Breast epithelium (tissue), 4 donors: ENCODE data around the gene ARHGEF1. TPM values are rescaled to one million over a fixed set of nuclear protein-coding genes. Genes with fewer than 3 reads are reported as not detected.

Experiments used
- DNase-seq, 2 donors: peaks; one replicate each; pipeline ENCODE4 v3.0.0-alpha.2; 2019; ENCODE audit warnings: low spot score in 2 of 2
- H3K27ac ChIP-seq, 2 donors: fragments of 200-600 bp; sonication (generic) in 1 of 2; one replicate each; pipeline ENCODE4 v1.5.1; 2016 to 2019; ENCODE audit warnings: mild to moderate bottlenecking in 1 of 2
- H3K27me3 ChIP-seq, 2 donors: fragments of 200-600 bp; sonication (generic) in 1 of 2; one replicate each; pipeline versions ENCODE4 v1.5.1 to v1.6.0; 2017 to 2019; ENCODE audit warnings: control low read depth in 1 of 2, mild to moderate bottlenecking in 1 of 2
- H3K36me3 ChIP-seq: fragments of 200-600 bp; one replicate; pipeline ENCODE4 v1.5.1; 2019
- H3K4me1 ChIP-seq, 2 donors: fragments of 200-600 bp; sonication (generic); one replicate each; pipeline ENCODE4 v1.5.1; 2016 to 2019; ENCODE audit warnings: control low read depth in 1 of 2
- H3K4me3 ChIP-seq, 3 donors: fragments of 200-600 bp; sonication (generic); 1 replicate in 2 of 3; 2 replicates in 1 of 3; pipeline ENCODE4 v1.5.1; 2016 to 2019; ENCODE audit warnings: mild to moderate bottlenecking in 3 of 3, moderate library complexity in 2 of 3
- H3K9me3 ChIP-seq, 2 donors: fragments of 200-600 bp; sonication (generic) in 1 of 2; one replicate each; pipeline ENCODE4 v1.5.1; 2016 to 2019; ENCODE audit warnings: control low read depth in 1 of 2
- POLR2A ChIP-seq: fragments of 450-650 bp; IDR thresholded peaks from one replicate; pipeline ENCODE4 v1.6.1; 2016; ENCODE audit warnings: antibody characterized with exemption, mild to moderate bottlenecking, moderate library complexity
- POLR2AphosphoS5 ChIP-seq, 3 donors: sonication (generic); formaldehyde crosslinking; IDR thresholded peaks; one replicate each; pipeline ENCODE4 v1.6.1; 2017; ENCODE audit warnings: antibody characterized with exemption in 3 of 3
- intact Hi-C: fragments of 100-400 bp; cut with DNase I; formaldehyde crosslinking; loops from one replicate; pipeline ENCODE4 v1.15.1; 2023; ENCODE audit warnings: low total_unique reads
- total RNA-seq, 3 donors: library from RNA; depleted of rRNA; stranded (reverse); fragments of >200 nt; gene quantifications; one replicate each; pipeline ENCODE4 v1.1.0, GENCODE V29; 2016
- TF ChIP-seq, protein P1 (sequence below), 3 donors: fragments of 450-650 bp; IDR thresholded peaks; one replicate each; pipeline ENCODE4 v1.5.1; 2016 to 2017; ENCODE audit warnings: antibody characterized with exemption in 3 of 3, mild to moderate bottlenecking in 3 of 3, moderate library complexity in 3 of 3

The ARHGEF1 gene
- total RNA-seq, 3 donors from 2014 or later, result 55.0 to 61.9 (median 55.7) TPM

DNA sequence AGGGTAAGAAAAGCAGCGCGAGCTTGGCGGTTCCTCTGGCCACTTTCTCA, 38.2 kb upstream of the ARHGEF1 start, which contains the start of gene DMRTC2:
Gene DMRTC2, plus strand, starts transcription at position 42 of the 50 bp plus-strand sequence. CDS start 2,387 bp downstream, outside the sequence.
- no peak within 1 kb of the TSS for H3K4me3 ChIP-seq
- DNase-seq, result no peak
- H3K27ac ChIP-seq, result no peak within 1 kb of the TSS
- H3K36me3 ChIP-seq, result no peaks in the 10 kb centered on the region
- no peaks in the 10 kb centered on the region for H3K9me3 ChIP-seq
- intact Hi-C loops, result no loop called here
- H3K27me3 ChIP-seq, result no peaks in the 10 kb centered on the region
- TF ChIP-seq, protein P1, sequence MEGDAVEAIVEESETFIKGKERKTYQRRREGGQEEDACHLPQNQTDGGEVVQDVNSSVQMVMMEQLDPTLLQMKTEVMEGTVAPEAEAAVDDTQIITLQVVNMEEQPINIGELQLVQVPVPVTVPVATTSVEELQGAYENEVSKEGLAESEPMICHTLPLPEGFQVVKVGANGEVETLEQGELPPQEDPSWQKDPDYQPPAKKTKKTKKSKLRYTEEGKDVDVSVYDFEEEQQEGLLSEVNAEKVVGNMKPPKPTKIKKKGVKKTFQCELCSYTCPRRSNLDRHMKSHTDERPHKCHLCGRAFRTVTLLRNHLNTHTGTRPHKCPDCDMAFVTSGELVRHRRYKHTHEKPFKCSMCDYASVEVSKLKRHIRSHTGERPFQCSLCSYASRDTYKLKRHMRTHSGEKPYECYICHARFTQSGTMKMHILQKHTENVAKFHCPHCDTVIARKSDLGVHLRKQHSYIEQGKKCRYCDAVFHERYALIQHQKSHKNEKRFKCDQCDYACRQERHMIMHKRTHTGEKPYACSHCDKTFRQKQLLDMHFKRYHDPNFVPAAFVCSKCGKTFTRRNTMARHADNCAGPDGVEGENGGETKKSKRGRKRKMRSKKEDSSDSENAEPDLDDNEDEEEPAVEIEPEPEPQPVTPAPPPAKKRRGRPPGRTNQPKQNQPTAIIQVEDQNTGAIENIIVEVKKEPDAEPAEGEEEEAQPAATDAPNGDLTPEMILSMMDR (IDR thresholded peaks at IDR 0.05), result no peak
- TF ChIP-seq POLR2AphosphoS5 (IDR thresholded peaks at IDR 0.05) (no peak), POLR2A (no peak)
- H3K4me1 ChIP-seq, result no peaks in the 10 kb centered on the region

DNA sequence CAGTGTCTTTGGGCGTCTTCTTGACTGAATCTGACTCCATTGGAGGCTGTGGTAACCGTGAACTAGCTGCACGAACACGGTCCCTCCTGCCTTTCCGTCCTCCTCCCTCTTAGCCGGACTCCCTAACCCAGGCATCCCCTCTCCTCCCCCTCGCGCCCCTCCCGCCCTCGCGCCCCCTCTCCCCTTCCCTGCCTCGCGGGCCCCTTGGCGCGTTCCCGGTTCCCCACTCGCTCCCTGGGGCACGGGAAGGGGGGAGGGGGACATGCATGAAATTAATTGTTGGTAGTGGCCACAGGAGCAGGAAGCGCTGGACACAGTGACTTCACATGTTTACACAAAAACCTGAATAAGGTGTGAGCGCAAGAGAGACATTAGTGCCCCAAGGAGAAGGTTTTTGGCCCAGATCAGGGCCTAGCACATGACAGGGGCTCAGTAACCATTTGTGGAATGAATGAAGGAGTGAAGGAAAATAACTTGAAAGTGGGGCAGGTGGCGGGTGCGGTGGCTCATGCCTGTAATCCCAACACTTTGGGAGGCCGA, 37.9 kb upstream of the ARHGEF1 start:
- Histone ChIP-seq H3K27ac (no peak overlapping the region), H3K36me3 (no peaks in the 10 kb centered on the region), H3K4me1 (no peaks in the 10 kb centered on the region), H3K9me3 (no peaks in the 10 kb centered on the region), H3K27me3 (no peaks in the 10 kb centered on the region), H3K4me3 (no peak overlapping the region)
- no peak for DNase-seq
- intact Hi-C loops, result no loop called here
- TF ChIP-seq, protein P1 (IDR thresholded peaks at IDR 0.05), result no peak
- no peak for TF ChIP-seq POLR2A
- TF ChIP-seq POLR2AphosphoS5 (IDR thresholded peaks at IDR 0.05), result no peak

DNA sequence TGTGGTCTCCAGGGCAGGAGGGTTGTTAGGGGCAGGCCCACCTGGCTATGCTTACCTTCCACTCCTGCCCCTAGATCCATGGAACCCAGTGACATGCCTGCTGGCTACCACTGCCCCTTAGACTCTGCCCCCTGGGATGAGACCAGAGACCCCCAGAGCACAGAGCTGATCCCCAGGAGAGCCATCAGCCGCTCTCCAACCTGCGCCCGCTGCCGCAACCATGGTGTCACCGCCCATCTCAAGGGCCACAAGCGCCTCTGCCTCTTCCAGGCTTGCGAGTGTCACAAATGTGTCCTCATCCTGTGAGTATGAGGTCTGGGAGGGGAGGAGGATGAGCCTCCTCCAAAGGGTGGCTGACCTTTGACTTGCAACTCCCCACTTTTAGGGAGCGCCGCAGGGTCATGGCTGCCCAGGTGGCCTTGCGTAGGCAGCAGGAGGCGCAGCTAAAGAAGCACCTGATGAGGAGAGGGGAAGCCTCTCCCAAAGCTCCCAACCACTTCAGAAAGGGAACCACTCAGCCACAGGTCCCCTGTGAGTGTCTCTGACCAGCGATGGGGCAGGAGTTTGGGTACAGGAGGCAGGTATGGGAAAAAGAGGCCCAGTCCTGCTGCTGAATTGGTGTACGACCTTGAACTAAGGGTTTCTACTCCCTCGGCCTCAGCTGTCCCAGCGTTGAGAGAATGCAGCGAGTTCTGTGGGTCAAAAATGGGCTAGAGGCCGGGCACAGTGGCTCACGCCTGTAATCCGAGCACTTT, 35.5 kb upstream of the ARHGEF1 start:
- DNase-seq, result no peak
- intact Hi-C loops, result no loop called here
- H3K27me3 ChIP-seq, result no peaks in the 10 kb centered on the region
- no peaks in the 10 kb centered on the region for H3K9me3 ChIP-seq
- no peak overlapping the region for H3K4me3 ChIP-seq
- no peak overlapping the region for H3K27ac ChIP-seq
- TF ChIP-seq POLR2AphosphoS5 (IDR thresholded peaks at IDR 0.05) (no peak), POLR2A (no peak)
- TF ChIP-seq, protein P1 (IDR thresholded peaks at IDR 0.05), result no peak
- no peaks in the 10 kb centered on the region for H3K36me3 ChIP-seq
- H3K4me1 ChIP-seq, result no peaks in the 10 kb centered on the region

DNA sequence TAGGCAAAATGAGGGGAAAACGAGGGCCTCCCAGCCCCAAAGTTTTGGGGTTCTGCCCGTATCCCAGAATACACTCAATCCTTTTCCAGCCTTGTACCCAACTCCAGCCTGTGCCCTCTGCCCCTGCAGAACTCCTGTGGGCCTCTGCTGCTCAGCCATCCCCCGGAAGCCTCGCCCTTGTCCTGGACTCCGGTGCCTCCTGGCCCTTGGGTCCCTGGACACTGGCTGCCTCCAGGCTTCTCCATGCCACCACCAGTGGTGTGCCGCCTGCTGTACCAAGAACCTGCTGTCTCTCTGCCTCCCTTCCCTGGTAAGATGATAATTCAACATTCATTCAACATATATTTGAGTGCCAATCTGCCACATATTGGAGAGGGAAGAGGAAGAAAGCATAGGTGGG, 34.3 kb upstream of the ARHGEF1 start:
- no peak overlapping the region for H3K27ac ChIP-seq
- no peaks in the 10 kb centered on the region for H3K4me1 ChIP-seq
- no peaks in the 10 kb centered on the region for H3K36me3 ChIP-seq
- no peaks in the 10 kb centered on the region for H3K27me3 ChIP-seq
- intact Hi-C loops, result no loop called here
- H3K4me3 ChIP-seq, result no peak overlapping the region
- no peaks in the 10 kb centered on the region for H3K9me3 ChIP-seq
- DNase-seq, result no peak
- TF ChIP-seq POLR2A (no peak), POLR2AphosphoS5 (IDR thresholded peaks at IDR 0.05) (no peak)
- TF ChIP-seq, protein P1 (IDR thresholded peaks at IDR 0.05), result no peak

DNA sequence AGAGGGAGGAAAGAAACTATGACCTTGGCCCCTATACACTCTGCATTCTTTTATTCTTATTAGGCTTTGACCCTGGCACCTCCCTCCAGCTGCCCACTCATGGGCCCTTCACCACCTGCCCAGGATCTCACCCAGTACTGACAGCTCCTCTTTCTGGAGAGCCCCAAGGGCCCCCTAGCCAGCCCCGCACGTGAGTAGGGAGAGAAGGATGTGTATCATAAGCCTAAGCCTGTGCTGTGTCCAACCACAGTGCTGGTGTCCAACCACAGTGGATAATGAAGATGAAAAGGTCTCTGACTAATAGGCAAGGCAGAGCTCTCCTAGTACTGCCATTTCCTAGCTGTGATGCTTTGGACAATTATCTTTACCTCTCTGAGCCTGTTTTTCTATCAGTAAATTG, 33.9 kb upstream of the ARHGEF1 start:
- Histone ChIP-seq H3K9me3 (no peaks in the 10 kb centered on the region), H3K27me3 (no peaks in the 10 kb centered on the region), H3K4me1 (no peaks in the 10 kb centered on the region), H3K36me3 (no peaks in the 10 kb centered on the region), H3K4me3 (no peak overlapping the region), H3K27ac (no peak overlapping the region)
- TF ChIP-seq POLR2A (no peak), POLR2AphosphoS5 (IDR thresholded peaks at IDR 0.05) (no peak)
- TF ChIP-seq, protein P1 (IDR thresholded peaks at IDR 0.05), result no peak
- intact Hi-C loops, result no loop called here
- DNase-seq, result no peak
